H9 (cell line): ENCODE data around the gene KRTAP2-3. TPM values are rescaled to one million over a fixed set of nuclear protein-coding genes. Genes with fewer than 3 reads are reported as not detected.

ENCODE experiments used
- DNase-seq: peaks from one replicate; pipeline ENCODE4 v3.0.0-alpha.2; 2017
- H2AFZ ChIP-seq: one replicate; pipeline ENCODE4 v1.6.1; 2013; ENCODE audit warnings: mild to moderate bottlenecking, low read length, control low read depth, moderate library complexity
- H2AK5ac ChIP-seq: 2 replicates; pipeline ENCODE4 v1.6.1; 2013; ENCODE audit warnings: low read length, control low read depth, mixed read lengths; ENCODE audit not compliant: insufficient read length
- H2BK120ac ChIP-seq: one replicate; pipeline ENCODE4 v1.6.1; 2013; ENCODE audit warnings: low read depth, mild to moderate bottlenecking, low read length, control low read depth, inconsistent platforms; ENCODE audit not compliant: poor library complexity, severe bottlenecking
- H2BK12ac ChIP-seq: 2 replicates; pipeline ENCODE4 v1.6.1; 2013; ENCODE audit warnings: low read length, control low read depth, mixed read lengths, low read depth; ENCODE audit not compliant: insufficient read length
- H2BK15ac ChIP-seq: 2 replicates; pipeline ENCODE4 v1.6.1; 2013; ENCODE audit warnings: low read depth, low read length, control low read depth
- H2BK20ac ChIP-seq: one replicate; pipeline ENCODE4 v1.6.1; 2013; ENCODE audit warnings: low read depth, mild to moderate bottlenecking, low read length, control low read depth, inconsistent platforms; ENCODE audit not compliant: poor library complexity, severe bottlenecking
- H2BK5ac ChIP-seq: 2 replicates; pipeline ENCODE4 v1.6.1; 2013; ENCODE audit warnings: low read length, control low read depth, mixed read lengths; ENCODE audit not compliant: insufficient read length
- H3K14ac ChIP-seq: 2 replicates; pipeline ENCODE4 v1.6.1; 2013; ENCODE audit warnings: low read length, control low read depth; ENCODE audit not compliant: insufficient read depth
- H3K18ac ChIP-seq: 2 replicates; pipeline ENCODE4 v1.6.1; 2013; ENCODE audit warnings: low read depth, mild to moderate bottlenecking, mixed read lengths, low read length, control low read depth; ENCODE audit not compliant: insufficient read length
- H3K23ac ChIP-seq: 2 replicates; pipeline ENCODE4 v1.6.1; 2013; ENCODE audit warnings: low read length, control low read depth, mixed read lengths, low read depth; ENCODE audit not compliant: insufficient read length
- H3K23me2 ChIP-seq: 2 replicates; pipeline ENCODE4 v1.6.1; 2013; ENCODE audit warnings: low read depth, mild to moderate bottlenecking, mixed read lengths, low read length, control low read depth; ENCODE audit not compliant: insufficient read length, poor library complexity, severe bottlenecking
- H3K27ac ChIP-seq: 2 replicates; pipeline ENCODE4 v1.5.1; 2013; ENCODE audit warnings: low read length, control low read depth, mixed read lengths, low read depth; ENCODE audit not compliant: insufficient read length
- H3K27me3 ChIP-seq: 2 replicates; pipeline ENCODE4 v1.6.1; 2013; ENCODE audit warnings: low read length, control low read depth, inconsistent platforms; ENCODE audit not compliant: insufficient read depth
- H3K4ac ChIP-seq: 2 replicates; pipeline ENCODE4 v1.6.1; 2013; ENCODE audit warnings: low read depth, mild to moderate bottlenecking, control low read depth, inconsistent platforms, low read length, moderate library complexity
- H3K4me1 ChIP-seq: 2 replicates; pipeline ENCODE4 v1.6.1; 2013; ENCODE audit warnings: low read length, control low read depth, inconsistent platforms; ENCODE audit not compliant: insufficient read depth
- H3K4me2 ChIP-seq: 2 replicates; pipeline ENCODE4 v1.6.1; 2013; ENCODE audit warnings: low read length, control low read depth, mixed read lengths; ENCODE audit not compliant: insufficient read length, insufficient read depth
- H3K56ac ChIP-seq: 2 replicates; pipeline ENCODE4 v1.6.1; 2013; ENCODE audit warnings: low read depth, mild to moderate bottlenecking, mixed read lengths, low read length, control low read depth; ENCODE audit not compliant: insufficient read length
- H3K79me1 ChIP-seq: 2 replicates; pipeline ENCODE4 v1.6.1; 2013; ENCODE audit warnings: low read depth, mild to moderate bottlenecking, moderate library complexity, low read length, control low read depth, inconsistent platforms; ENCODE audit not compliant: insufficient read depth, poor library complexity, severe bottlenecking
- H3K79me2 ChIP-seq: 2 replicates; pipeline ENCODE4 v1.6.1; 2013; ENCODE audit warnings: low read length, control low read depth, inconsistent platforms; ENCODE audit not compliant: insufficient read depth
- H3K9ac ChIP-seq: 2 replicates; pipeline ENCODE4 v1.6.1; 2013; ENCODE audit warnings: low read length, control low read depth, mixed read lengths; ENCODE audit not compliant: insufficient read length; ENCODE audit errors: extremely low read depth
- H3K9me3 ChIP-seq: one replicate; pipeline ENCODE4 v1.6.1; 2013; ENCODE audit warnings: low read depth, low read length, inconsistent platforms; ENCODE audit not compliant: control insufficient read depth
- H3T11ph ChIP-seq: one replicate; pipeline ENCODE4 v1.6.1; 2013; ENCODE audit warnings: mild to moderate bottlenecking, low read length, control low read depth, inconsistent platforms
- H4K20me1 ChIP-seq: one replicate; pipeline ENCODE4 v1.6.1; 2013; ENCODE audit not compliant: control insufficient read depth, insufficient read length, insufficient read depth
- H4K5ac ChIP-seq: 2 replicates; pipeline ENCODE4 v1.6.1; 2013; ENCODE audit warnings: low read depth, mild to moderate bottlenecking, mixed read lengths, low read length, control low read depth; ENCODE audit not compliant: insufficient read length
- H4K8ac ChIP-seq: replicated peaks from 2 replicates; pipeline ENCODE4 v1.6.1; 2013; ENCODE audit warnings: low read length, control low read depth, mixed read lengths, low read depth; ENCODE audit not compliant: insufficient read length
- H4K91ac ChIP-seq: 2 replicates; pipeline ENCODE4 v1.6.1; 2013; ENCODE audit warnings: low read depth, mild to moderate bottlenecking, moderate library complexity, mixed read lengths, low read length, control low read depth; ENCODE audit not compliant: insufficient read length
- H3K27ac Mint-ChIP-seq, 3 experiments: 2 replicates in 2 of 3; 3 replicates in 1 of 3; pipeline ENCODE4 v1.8.0; 2020 to 2021; ENCODE audit warnings: mixed read lengths in 3 of 3, mild to moderate bottlenecking in 1 of 3, moderate library complexity in 1 of 3
- H3K27me3 Mint-ChIP-seq: 2 replicates; pipeline ENCODE4 v1.8.0; 2021; ENCODE audit warnings: low read depth, mild to moderate bottlenecking, moderate library complexity, mixed read lengths
- H3K36me3 Mint-ChIP-seq, 3 experiments: 2 replicates in 2 of 3; 3 replicates in 1 of 3; pipeline ENCODE4 v1.8.0; 2020 to 2021; ENCODE audit warnings: low read depth in 3 of 3, mixed read lengths in 3 of 3; ENCODE audit not compliant: insufficient read depth in 1 of 3
- H3K4me1 Mint-ChIP-seq, 2 experiments: 2 replicates each; pipeline ENCODE4 v1.8.0; 2020; ENCODE audit warnings: mixed read lengths in 2 of 2
- H3K4me3 Mint-ChIP-seq, 2 experiments: 2 replicates in 1 of 2; 3 replicates in 1 of 2; pipeline ENCODE4 v1.8.0; 2020 to 2021; ENCODE audit warnings: mild to moderate bottlenecking in 2 of 2, mixed read lengths in 2 of 2, moderate library complexity in 1 of 2
- H3K9me3 Mint-ChIP-seq, 2 experiments: 2 replicates in 1 of 2; 3 replicates in 1 of 2; pipeline ENCODE4 v1.8.0; 2020; ENCODE audit warnings: mild to moderate bottlenecking in 2 of 2, mixed read lengths in 2 of 2, moderate library complexity in 1 of 2
- CTCF ChIP-seq: fragments of 200-600 bp; sonication (generic); conservative IDR thresholded peaks from 3 replicates; pipeline ENCODE4 v1.8.0; 2021; ENCODE audit warnings: antibody characterized with exemption, mild to moderate bottlenecking
- WGBS: extraction: QIAGEN DNeasy Blood & Tissue Kit; methylation state at CpG from one replicate; pipeline ENCODE4 v1.1.7; 2013; ENCODE audit warnings: missing lambda C conversion rate, low lambda C conversion rate, mixed read lengths; ENCODE audit not compliant: insufficient read length; ENCODE audit errors: extremely low coverage; 5-methylcytosine and 5-hydroxymethylcytosine counted together
- total RNA-seq: library from RNA; stranded (reverse); gene quantifications from 2 replicates; pipeline ENCODE4 v1.2.1, GENCODE V29; 2021

The KRTAP2-3 gene
- total RNA-seq, 1 experiment from 2014 or later: not detected

- Histone ChIP-seq H3K79me2 (no peaks in the 10 kb centered on the region), H3K14ac (no peak overlapping the region), H3K18ac (no peak overlapping the region), H2BK5ac (no peak overlapping the region), H3K27ac (no peak overlapping the region), H3T11ph (no peak overlapping the region), H4K91ac (no peak overlapping the region), H2AK5ac (no peak overlapping the region), H3K4ac (no peak overlapping the region), H3K79me1 (no peaks in the 10 kb centered on the region), H3K9ac (no peak overlapping the region), H2BK20ac (no peak overlapping the region), H3K4me1 (no peaks in the 10 kb centered on the region; the same call in 1 of the 2 replicates), H2AFZ (no peak overlapping the region), H3K23ac (no peak overlapping the region), H3K9me3 (no peaks in the 10 kb centered on the region), H2BK15ac (no peak overlapping the region), H3K23me2 (no peaks in the 10 kb centered on the region), H4K5ac (no peak overlapping the region), H3K27me3 (no peaks in the 10 kb centered on the region), H3K4me2 (no peak overlapping the region), H2BK12ac (no peak overlapping the region), H2BK120ac (no peak overlapping the region), H3K56ac (no peak overlapping the region), H4K20me1 (no peaks in the 10 kb centered on the region), H4K8ac (no peak overlapping the region)
- Mint-ChIP-seq H3K27ac (no peak overlapping the region), H3K36me3 (no peaks in the 10 kb centered on the region), H3K27me3 (no peaks in the 10 kb centered on the region), H3K4me3 (no peak overlapping the region), H3K9me3 (no peaks in the 10 kb centered on the region), H3K4me1 (peaks cover 17 to 19% of the 10 kb centered on the region in 2 experiments)
- TF ChIP-seq CTCF: no peak
- no CpG with 5 or more reads among the region's 3 CpGs for WGBS
- no peak for DNase-seq
Measured at GRCh38 chr17:41013181-41013580, 46.7 kb downstream of the KRTAP2-3 start.
